CD4-positive, alpha-beta T cell treated with Interleukin-21 for 1 hour (primary cell): ENCODE measurements around the gene CTNNA3.
"Not testable (repeated sequence)": the region's sequence is repeated elsewhere in the genome, so short reads cannot be mapped to it uniquely, and the experiment has no call there.

Experiments
- DNase-seq: peaks from one replicate; pipeline ENCODE4 v3.0.0-alpha.2; 2020

The CTNNA3 gene

GRCh38 chr10:67230680-67231500, 465.1 kb downstream of the CTNNA3 start:
- not testable (repeated sequence) for DNase-seq

GRCh38 chr10:67225226-67225625, 470.8 kb downstream of the CTNNA3 start:
- no peak for DNase-seq

GRCh38 chr10:67224553-67224952, 471.4 kb downstream of the CTNNA3 start:
- DNase-seq, result no peak

- no peak for DNase-seq
Observed at GRCh38 chr10:67222934-67223333, 473.1 kb downstream of the CTNNA3 start.

GRCh38 chr10:67221939-67222494, 474.0 kb downstream of the CTNNA3 start:
- no peak for DNase-seq

GRCh38 chr10:67211680-67212079, 484.3 kb downstream of the CTNNA3 start:
- DNase-seq, result no peak

GRCh38 chr10:67207923-67208322, 488.1 kb downstream of the CTNNA3 start:
- DNase-seq, result not testable (repeated sequence)

- DNase-seq, result no peak
Observed at GRCh38 chr10:67200913-67201564, 495.0 kb downstream of the CTNNA3 start.

- DNase-seq, result no peak
Observed at GRCh38 chr10:67175354-67175753, 520.6 kb downstream of the CTNNA3 start.

- DNase-seq, result no peak
Observed at GRCh38 chr10:67173787-67174186, 522.2 kb downstream of the CTNNA3 start.

- no peak for DNase-seq
Observed at GRCh38 chr10:67171970-67172369, 524.0 kb downstream of the CTNNA3 start.

- DNase-seq, result no peak
Observed at GRCh38 chr10:67156239-67156638, 539.8 kb downstream of the CTNNA3 start.

GRCh38 chr10:67151471-67151870, 544.5 kb downstream of the CTNNA3 start:
- DNase-seq, result no peak

GRCh38 chr10:67144530-67144929, 551.5 kb downstream of the CTNNA3 start:
- no peak for DNase-seq

GRCh38 chr10:67141300-67141699, 554.7 kb downstream of the CTNNA3 start:
- DNase-seq, result no peak

- DNase-seq, result no peak
Observed at GRCh38 chr10:67140641-67141040, 555.4 kb downstream of the CTNNA3 start.

- DNase-seq, result no peak
Observed at GRCh38 chr10:67127441-67127840, 568.6 kb downstream of the CTNNA3 start.

GRCh38 chr10:67119651-67120050, 576.3 kb downstream of the CTNNA3 start:
- no peak for DNase-seq

GRCh38 chr10:67115972-67116371, 580.0 kb downstream of the CTNNA3 start:
- no peak for DNase-seq

GRCh38 chr10:67114945-67115344, 581.0 kb downstream of the CTNNA3 start:
- DNase-seq, result no peak

- DNase-seq, result no peak
Observed at GRCh38 chr10:67112765-67113164, 583.2 kb downstream of the CTNNA3 start.

- no peak for DNase-seq
Observed at GRCh38 chr10:67110286-67110685, 585.7 kb downstream of the CTNNA3 start.

GRCh38 chr10:67107670-67108069, 588.3 kb downstream of the CTNNA3 start:
- DNase-seq, result no peak

- no peak for DNase-seq
Observed at GRCh38 chr10:67100951-67101350, 595.0 kb downstream of the CTNNA3 start.
